Measurements from ENCODE around the gene MT1HL1.

The MT1HL1 gene

DNA sequence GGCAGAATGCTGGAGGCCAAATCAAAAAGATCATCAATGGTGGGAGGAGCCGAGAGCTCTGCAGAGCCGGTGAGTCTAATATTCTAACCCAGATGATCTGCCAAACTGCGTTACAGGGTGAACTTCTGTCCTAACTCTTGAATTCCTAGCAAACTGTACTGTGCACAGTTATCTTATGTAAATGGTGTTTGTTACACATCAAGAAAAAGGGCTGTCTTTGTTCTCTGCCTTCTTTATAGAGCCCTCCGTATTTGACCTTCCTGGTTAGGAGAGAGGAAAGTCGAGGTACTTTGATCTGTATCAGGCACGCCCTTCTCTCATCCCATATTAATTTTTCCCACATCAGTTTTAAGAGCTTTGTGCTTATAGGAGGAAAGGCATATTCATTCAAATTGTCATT is 37.6 kb downstream of the MT1HL1 start:
- DNase-seq = no peak

DNA sequence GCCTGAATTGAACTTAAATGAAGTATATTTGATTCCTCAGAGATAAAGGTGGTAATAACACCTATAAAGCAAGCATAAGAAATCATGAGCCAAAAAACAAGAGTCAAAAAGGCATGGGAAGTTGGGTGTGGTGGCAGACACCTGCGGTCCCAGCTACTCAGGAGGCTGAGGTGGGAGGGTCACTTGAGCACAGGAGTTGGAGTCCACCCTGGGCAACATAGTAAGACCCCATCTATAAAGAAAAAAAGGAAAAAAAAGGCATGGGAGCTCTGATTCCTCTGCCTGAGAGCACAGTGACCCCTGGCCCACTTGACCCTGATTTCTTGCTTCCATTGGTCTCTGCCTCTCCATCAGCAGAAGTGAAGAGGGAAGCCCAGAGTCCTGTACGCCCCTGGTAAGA is 40.3 kb downstream of the MT1HL1 start:
- no peak for DNase-seq

DNA sequence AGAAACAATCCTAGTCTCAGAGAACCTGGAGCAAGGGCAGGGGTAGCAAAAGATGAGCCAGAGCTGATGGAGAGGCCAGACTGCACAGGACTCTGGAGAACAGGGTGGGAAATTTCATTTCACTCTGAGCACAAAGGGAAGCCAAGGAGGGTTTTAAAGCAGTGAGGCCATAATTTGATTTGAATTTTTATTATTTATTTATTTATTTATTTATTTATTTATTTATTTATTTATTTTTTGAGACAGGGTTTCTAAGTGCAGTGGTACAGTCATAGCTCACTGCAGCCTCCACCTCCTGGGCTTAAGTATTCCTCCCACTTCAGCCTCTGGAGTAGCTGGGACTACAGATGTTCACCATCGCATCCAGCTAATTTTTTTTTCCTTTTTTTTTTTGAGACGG is 45.1 kb downstream of the MT1HL1 start:
- DNase-seq = no peak

DNA sequence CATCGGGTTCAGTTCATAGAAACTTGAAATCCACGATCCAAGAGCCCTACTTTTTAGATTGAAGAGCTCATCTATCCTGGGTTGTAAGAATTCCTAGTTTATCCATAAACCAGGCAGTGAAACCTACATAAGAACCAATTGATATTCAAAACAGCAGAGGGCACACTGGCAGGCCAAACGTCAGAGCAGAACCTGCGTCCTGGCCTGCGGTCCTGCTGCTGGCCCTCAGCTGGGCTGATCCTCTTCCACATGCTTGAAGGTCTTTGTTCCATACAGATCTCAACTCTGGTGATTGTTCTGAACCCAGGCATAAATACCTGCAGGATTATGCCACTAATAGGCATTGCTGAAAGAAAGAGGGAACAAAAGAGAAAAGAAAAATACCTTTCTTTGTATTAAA is 47.0 kb downstream of the MT1HL1 start:
- DNase-seq = no peak

All from suppressor macrophage treated with lipopolysaccharide for 4 hours (primary cell).